Measurements from ENCODE around the gene PIP4K2C.
"Not testable (repeated sequence)": the region's sequence is repeated elsewhere in the genome, so short reads cannot be mapped to it uniquely, and the experiment has no call there.

PIP4K2C gene

DNA sequence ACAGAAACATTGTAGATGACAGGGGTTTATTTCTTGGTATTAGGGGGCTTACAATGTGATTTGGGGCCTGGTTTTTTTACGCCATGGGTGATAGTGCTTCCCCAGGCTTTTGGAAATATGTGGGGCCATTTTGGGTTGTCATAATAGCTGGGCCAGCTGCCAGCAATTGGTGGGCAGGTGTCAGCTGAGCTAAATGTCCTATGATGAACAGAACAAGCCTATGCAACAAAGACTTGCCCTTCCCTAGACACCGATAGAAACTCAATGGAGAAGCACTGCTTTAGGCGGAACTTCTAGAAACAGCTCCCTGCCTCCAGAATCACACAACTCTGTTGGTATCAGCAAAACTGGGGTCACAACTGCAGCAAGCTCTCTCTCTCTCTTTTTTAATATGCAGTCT is 47.1 kb downstream of the PIP4K2C start:
- no peak for DNase-seq

- DNase-seq = no peak
Measured at GRCh38 chr12:57640175-57641042, 49.4 kb downstream of the PIP4K2C start.

GRCh38 chr12:57641699-57642442 is 50.9 kb downstream of the PIP4K2C start:
- DNase-seq = no peak

DNA sequence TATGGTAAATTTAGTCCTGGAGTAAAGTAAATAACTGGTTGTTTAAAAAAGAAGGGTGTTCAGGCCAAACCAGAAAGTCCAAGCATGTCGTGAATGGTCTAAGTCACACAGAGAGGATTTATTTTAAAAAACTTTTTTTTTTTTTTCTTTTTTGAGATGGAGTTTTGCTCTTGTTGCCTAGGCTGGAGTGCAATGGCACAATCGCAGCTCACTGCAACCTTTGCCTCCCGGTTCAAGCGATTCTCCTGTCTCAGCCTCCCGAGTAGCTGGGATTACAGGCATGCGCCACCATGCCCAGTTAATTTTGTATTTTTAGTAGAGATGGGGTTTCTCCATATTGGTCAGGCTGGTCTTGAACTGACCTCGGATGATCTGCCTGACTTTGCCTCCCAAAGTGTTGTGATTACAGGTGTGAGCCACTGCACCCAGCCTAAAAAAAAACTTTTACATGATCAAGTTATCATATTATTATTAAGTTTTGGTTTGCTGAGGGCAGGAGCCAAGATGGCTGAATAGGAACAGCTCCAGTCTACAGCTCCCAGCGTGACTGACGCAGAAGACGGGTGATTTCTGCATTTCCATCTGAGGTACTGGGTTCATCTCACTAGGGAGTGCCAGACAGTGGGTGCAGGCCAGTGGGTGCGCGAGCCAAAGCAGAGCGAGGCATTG is 55.1 kb downstream of the PIP4K2C start:
- not testable (repeated sequence) for DNase-seq

DNA sequence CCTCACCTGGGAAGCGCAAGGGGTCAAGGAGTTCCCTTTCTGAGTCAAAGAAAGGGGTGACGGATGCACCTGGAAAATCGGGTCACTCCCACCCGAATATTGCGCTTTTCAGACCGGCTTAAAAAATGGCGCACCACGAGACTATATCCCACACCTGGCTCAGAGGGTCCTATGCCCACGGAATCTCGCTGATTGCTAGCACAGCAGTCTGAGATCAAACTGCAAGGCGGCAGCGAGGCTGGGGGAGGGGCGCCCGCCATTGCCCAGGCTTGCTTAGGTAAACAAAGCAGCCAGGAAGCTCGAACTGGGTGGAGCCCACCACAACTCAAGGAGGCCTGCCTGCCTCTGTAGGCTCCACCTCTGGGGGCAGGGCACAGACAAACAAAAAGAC is 55.7 kb downstream of the PIP4K2C start:
- not testable (repeated sequence) for DNase-seq

Data from T-helper 1 cell (primary cell).